ENCODE measurements around the gene BRI3BP. TPM values are rescaled to one million over a fixed set of nuclear protein-coding genes. Genes with fewer than 3 reads are reported as not detected.

The BRI3BP gene
- total and polyA plus RNA-seq, 10 donors = 3.3 to 13.4 (median 11.9) TPM

GRCh38 chr12:124995200-124995961 is 1.9 kb downstream of the BRI3BP start:
- intact Hi-C loops (cut with DNase I; ENCODE audit: low total_unique reads) = no loop called here
- Histone ChIP-seq H3K36me3 (no peaks in the 10 kb centered on the region), H3K27ac (peak overlapping the region in 6 of 8 donors; percentile 36 to 84 (median 72)), H3K9me3 (no peaks in the 10 kb centered on the region), H3K27me3 (replicated peaks in 1 of 7) (no peaks in the 10 kb centered on the region), H3K4me1 (peaks cover 9 to 52% (median 42%) of the 10 kb centered on the region in 6 donors), H3K4me3 (peak overlapping the region in 7 of 8 donors; percentile 65 to 94 (median 70))
- TF ChIP-seq POLR2AphosphoS5 (IDR thresholded peaks at IDR 0.05) (no peak), CTCF (IDR thresholded peaks at IDR 0.05 in 8 of 11, conservative IDR thresholded peaks at IDR 0.05 in 3 of 11) (no peak), POLR2A (IDR thresholded peaks at IDR 0.05) (no peak)
- DNase-seq = no peak
- WGBS, 5 donors = 44 to 60% (median 50%) methylated on average over 14 of the region's 14 CpGs

- TF ChIP-seq POLR2A (IDR thresholded peaks at IDR 0.05) = no peak
- TF ChIP-seq POLR2AphosphoS5 (IDR thresholded peaks at IDR 0.05) = no peak
- TF ChIP-seq CTCF (IDR thresholded peaks at IDR 0.05 in 8 of 11, conservative IDR thresholded peaks at IDR 0.05 in 3 of 11) = no peak
- 63 to 95% (median 86%) methylated on average over 4 of the region's 4 CpGs for WGBS, 5 donors
- DNase-seq = no peak
- Histone ChIP-seq H3K36me3 (no peaks in the 10 kb centered on the region), H3K4me1 (peaks cover 3 to 46% (median 34%) of the 10 kb centered on the region in 6 donors), H3K27ac (no peak overlapping the region), H3K27me3 (replicated peaks in 1 of 7) (no peaks in the 10 kb centered on the region), H3K4me3 (no peak overlapping the region), H3K9me3 (no peaks in the 10 kb centered on the region)
- intact Hi-C loops (cut with DNase I; ENCODE audit: low total_unique reads) = no loop called here
Observed at GRCh38 chr12:124998705-124999104, 5.3 kb downstream of the BRI3BP start.

GRCh38 chr12:125001636-125002035 is 8.2 kb downstream of the BRI3BP start:
- Histone ChIP-seq H3K4me1 (peaks cover 0 to 19% (median 8%) of the 10 kb centered on the region in 6 donors), H3K27me3 (replicated peaks in 1 of 7) (no peaks in the 10 kb centered on the region), H3K9me3 (no peaks in the 10 kb centered on the region), H3K36me3 (peaks cover 0 to 20% (median 0%) of the 10 kb centered on the region in 6 donors), H3K4me3 (no peak overlapping the region), H3K27ac (no peak overlapping the region)
- TF ChIP-seq CTCF (IDR thresholded peaks at IDR 0.05 in 8 of 11, conservative IDR thresholded peaks at IDR 0.05 in 3 of 11) = no peak
- TF ChIP-seq POLR2AphosphoS5 (IDR thresholded peaks at IDR 0.05) = no peak
- no peak for TF ChIP-seq POLR2A (IDR thresholded peaks at IDR 0.05)
- intact Hi-C loops (cut with DNase I; ENCODE audit: low total_unique reads) = no loop called here
- 90 to 98% (median 94%) methylated on average over 3 of the region's 3 CpGs for WGBS, 5 donors
- DNase-seq = no peak

- Histone ChIP-seq H3K27me3 (replicated peaks in 1 of 7) (no peaks in the 10 kb centered on the region), H3K4me1 (peaks cover 0 to 6% (median 0%) of the 10 kb centered on the region in 6 donors), H3K9me3 (no peaks in the 10 kb centered on the region), H3K4me3 (no peak overlapping the region), H3K27ac (no peak overlapping the region), H3K36me3 (peaks cover 0 to 26% (median 0%) of the 10 kb centered on the region in 6 donors)
- TF ChIP-seq POLR2AphosphoS5 (IDR thresholded peaks at IDR 0.05) (no peak), CTCF (IDR thresholded peaks at IDR 0.05 in 8 of 11, conservative IDR thresholded peaks at IDR 0.05 in 3 of 11) (no peak)
- intact Hi-C loops (cut with DNase I; ENCODE audit: low total_unique reads) = no loop called here
- no peak for DNase-seq
- WGBS, 5 donors = 71 to 84% (median 79%) methylated on average over 9 of the region's 9 CpGs
Observed at GRCh38 chr12:125003021-125003420, 9.6 kb downstream of the BRI3BP start.
